MM.1S (cell line): ENCODE data around the gene GLI1.

ENCODE experiments used
- EZH2 ChIP-seq: fragments of 300-600 bp; sonication (generic); optimal IDR thresholded peaks from 2 replicates; pipeline ENCODE3; 2017; ENCODE audit warnings: low read depth, mild to moderate bottlenecking, antibody characterized with exemption, low read length, mixed read lengths
- EZH2phosphoT487 ChIP-seq: fragments of 300-600 bp; sonication (generic); IDR thresholded peaks from 2 replicates; pipeline ENCODE4 v1.6.1; 2018; ENCODE audit warnings: antibody characterized with exemption, low read length
- TF ChIP-seq, protein P1 (sequence below): fragments of 300-600 bp; sonication (generic); IDR thresholded peaks from 2 replicates; pipeline ENCODE4 v1.5.1; 2016; ENCODE audit warnings: antibody characterized with exemption, low read length, mixed read lengths

DNA sequence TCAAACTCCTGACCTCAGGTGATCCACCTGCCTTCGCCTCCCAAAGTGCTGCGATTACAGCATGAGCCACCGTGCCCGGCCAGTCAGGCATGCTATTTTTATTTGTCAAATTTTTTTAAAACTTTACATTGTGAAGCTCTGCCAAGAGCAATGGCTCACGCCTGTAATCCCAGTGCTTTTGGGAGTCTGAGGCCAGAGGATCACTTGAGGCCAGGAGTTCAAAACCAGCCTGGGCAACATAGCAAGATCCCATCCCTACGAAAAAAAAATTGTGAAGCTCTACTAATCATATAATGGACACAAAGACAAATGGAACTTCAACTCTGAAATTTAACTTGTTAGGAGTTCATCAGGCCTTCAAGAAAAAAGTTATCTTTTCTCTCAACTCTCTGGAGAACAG lies 30.6 kb upstream of the GLI1 start:
- TF ChIP-seq, protein P1, sequence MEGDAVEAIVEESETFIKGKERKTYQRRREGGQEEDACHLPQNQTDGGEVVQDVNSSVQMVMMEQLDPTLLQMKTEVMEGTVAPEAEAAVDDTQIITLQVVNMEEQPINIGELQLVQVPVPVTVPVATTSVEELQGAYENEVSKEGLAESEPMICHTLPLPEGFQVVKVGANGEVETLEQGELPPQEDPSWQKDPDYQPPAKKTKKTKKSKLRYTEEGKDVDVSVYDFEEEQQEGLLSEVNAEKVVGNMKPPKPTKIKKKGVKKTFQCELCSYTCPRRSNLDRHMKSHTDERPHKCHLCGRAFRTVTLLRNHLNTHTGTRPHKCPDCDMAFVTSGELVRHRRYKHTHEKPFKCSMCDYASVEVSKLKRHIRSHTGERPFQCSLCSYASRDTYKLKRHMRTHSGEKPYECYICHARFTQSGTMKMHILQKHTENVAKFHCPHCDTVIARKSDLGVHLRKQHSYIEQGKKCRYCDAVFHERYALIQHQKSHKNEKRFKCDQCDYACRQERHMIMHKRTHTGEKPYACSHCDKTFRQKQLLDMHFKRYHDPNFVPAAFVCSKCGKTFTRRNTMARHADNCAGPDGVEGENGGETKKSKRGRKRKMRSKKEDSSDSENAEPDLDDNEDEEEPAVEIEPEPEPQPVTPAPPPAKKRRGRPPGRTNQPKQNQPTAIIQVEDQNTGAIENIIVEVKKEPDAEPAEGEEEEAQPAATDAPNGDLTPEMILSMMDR: no peak
- TF ChIP-seq EZH2 (no peak), EZH2phosphoT487 (no peak)
